GM12878 (cell line): ENCODE results near the gene SLC10A4.

Experiments used
- CBX5 ChIP-seq: sonication (generic); IDR thresholded peaks from 2 replicates; pipeline ENCODE4 v1.6.1; 2016; ENCODE audit warnings: low read depth, moderate library complexity, mild to moderate bottlenecking, inconsistent platforms
- CREM ChIP-seq: IDR thresholded peaks from 2 replicates; pipeline ENCODE4 v1.6.1; 2014; ENCODE audit warnings: antibody characterized with exemption, low read depth
- FOXM1 ChIP-seq: IDR thresholded peaks from 2 replicates; pipeline ENCODE4 v1.6.1; 2012; ENCODE audit warnings: low read depth, mild to moderate bottlenecking, inconsistent platforms, low read length, moderate library complexity
- HCFC1 ChIP-seq: fragments of 150-350 bp; IDR thresholded peaks from 2 replicates; pipeline ENCODE4 v1.6.1; 2014; ENCODE audit warnings: low read length
- POLR2A ChIP-seq: IDR thresholded peaks from 2 replicates; pipeline ENCODE4 v1.6.1; 2011; ENCODE audit warnings: low read depth, mild to moderate bottlenecking, low read length
- POLR2AphosphoS5 ChIP-seq: IDR thresholded peaks from 2 replicates; pipeline ENCODE4 v1.6.1; 2011; ENCODE audit warnings: mild to moderate bottlenecking, low read length, inconsistent platforms
- POU2F2 ChIP-seq: IDR thresholded peaks from 3 replicates; pipeline ENCODE4 v1.6.1; 2011; ENCODE audit warnings: low read depth, mild to moderate bottlenecking, low read length, borderline replicate concordance
- SPI1 ChIP-seq: IDR thresholded peaks from 2 replicates; pipeline ENCODE4 v1.6.1; 2011; ENCODE audit warnings: low read depth, mild to moderate bottlenecking, low read length, moderate library complexity, borderline replicate concordance; ENCODE audit not compliant: insufficient read depth
- STAT1 ChIP-seq: fragments of 450-650 bp; conservative IDR thresholded peaks from 2 replicates; pipeline ENCODE4 v1.6.1; 2014; ENCODE audit warnings: antibody characterized with exemption, mild to moderate bottlenecking
- TF ChIP-seq, protein P1 (sequence below): fragments of 450-650 bp; IDR thresholded peaks from 2 replicates; pipeline ENCODE4 v1.6.1; 2016; ENCODE audit warnings: mild to moderate bottlenecking
- TF ChIP-seq, protein P2 (sequence below), 3 experiments: IDR thresholded peaks in 2 of 3; conservative IDR thresholded peaks in 1 of 3; 2 replicates each; pipeline ENCODE4 v1.5.1; 2011; ENCODE audit warnings: low read depth in 3 of 3, low read length in 3 of 3, mild to moderate bottlenecking in 3 of 3, control low read depth in 2 of 3, moderate library complexity in 2 of 3, inconsistent platforms in 1 of 3, mixed read lengths in 1 of 3; ENCODE audit not compliant: control insufficient read depth in 2 of 3, insufficient read depth in 1 of 3; ENCODE audit errors: extremely low read depth in 1 of 3
- TF ChIP-seq, protein P3 (sequence below): fragments of 450-650 bp; IDR thresholded peaks from 2 replicates; pipeline ENCODE4 v1.6.1; 2017; ENCODE audit warnings: antibody characterized with exemption, mild to moderate bottlenecking, moderate library complexity
- TF ChIP-seq, protein P4 (sequence below): IDR thresholded peaks from 2 replicates; pipeline ENCODE4 v1.6.1; 2012; ENCODE audit warnings: mild to moderate bottlenecking, low read depth, low read length

DNA sequence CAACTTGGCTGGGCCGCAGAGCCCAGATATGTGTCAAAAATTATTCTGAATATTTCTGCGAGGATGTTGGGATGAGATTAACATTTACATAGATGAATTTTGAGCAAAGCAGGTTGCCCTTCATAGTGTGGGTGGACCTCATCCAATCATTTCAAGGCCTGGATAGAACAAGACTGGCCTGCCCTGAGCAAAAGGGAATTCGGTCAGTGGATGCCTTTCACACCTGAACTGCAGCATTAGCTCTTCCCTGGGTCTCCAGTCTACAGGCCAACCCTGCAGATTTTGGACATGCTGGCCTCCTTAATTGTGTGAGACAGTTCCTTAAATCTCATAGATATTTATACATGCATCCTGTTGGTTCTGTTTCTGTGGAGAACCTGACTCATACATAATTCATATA, 32.4 kb upstream of the SLC10A4 start:
- TF ChIP-seq, protein P1, sequence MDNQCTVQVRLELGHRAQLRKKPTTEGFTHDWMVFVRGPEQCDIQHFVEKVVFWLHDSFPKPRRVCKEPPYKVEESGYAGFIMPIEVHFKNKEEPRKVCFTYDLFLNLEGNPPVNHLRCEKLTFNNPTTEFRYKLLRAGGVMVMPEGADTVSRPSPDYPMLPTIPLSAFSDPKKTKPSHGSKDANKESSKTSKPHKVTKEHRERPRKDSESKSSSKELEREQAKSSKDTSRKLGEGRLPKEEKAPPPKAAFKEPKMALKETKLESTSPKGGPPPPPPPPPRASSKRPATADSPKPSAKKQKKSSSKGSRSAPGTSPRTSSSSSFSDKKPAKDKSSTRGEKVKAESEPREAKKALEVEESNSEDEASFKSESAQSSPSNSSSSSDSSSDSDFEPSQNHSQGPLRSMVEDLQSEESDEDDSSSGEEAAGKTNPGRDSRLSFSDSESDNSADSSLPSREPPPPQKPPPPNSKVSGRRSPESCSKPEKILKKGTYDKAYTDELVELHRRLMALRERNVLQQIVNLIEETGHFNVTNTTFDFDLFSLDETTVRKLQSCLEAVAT, result no peak
- TF ChIP-seq POLR2A (no peak), SPI1 (no peak), POU2F2 (no peak), CBX5 (no peak), HCFC1 (no peak), POLR2AphosphoS5 (no peak), STAT1 (no peak), CREM (no peak), FOXM1 (no peak)
- TF ChIP-seq, protein P2, sequence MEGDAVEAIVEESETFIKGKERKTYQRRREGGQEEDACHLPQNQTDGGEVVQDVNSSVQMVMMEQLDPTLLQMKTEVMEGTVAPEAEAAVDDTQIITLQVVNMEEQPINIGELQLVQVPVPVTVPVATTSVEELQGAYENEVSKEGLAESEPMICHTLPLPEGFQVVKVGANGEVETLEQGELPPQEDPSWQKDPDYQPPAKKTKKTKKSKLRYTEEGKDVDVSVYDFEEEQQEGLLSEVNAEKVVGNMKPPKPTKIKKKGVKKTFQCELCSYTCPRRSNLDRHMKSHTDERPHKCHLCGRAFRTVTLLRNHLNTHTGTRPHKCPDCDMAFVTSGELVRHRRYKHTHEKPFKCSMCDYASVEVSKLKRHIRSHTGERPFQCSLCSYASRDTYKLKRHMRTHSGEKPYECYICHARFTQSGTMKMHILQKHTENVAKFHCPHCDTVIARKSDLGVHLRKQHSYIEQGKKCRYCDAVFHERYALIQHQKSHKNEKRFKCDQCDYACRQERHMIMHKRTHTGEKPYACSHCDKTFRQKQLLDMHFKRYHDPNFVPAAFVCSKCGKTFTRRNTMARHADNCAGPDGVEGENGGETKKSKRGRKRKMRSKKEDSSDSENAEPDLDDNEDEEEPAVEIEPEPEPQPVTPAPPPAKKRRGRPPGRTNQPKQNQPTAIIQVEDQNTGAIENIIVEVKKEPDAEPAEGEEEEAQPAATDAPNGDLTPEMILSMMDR (IDR thresholded peaks at IDR 0.05 in 2 of 3, conservative IDR thresholded peaks at IDR 0.05 in 1 of 3; ENCODE audit: control insufficient read depth in 2 of 3, extremely low read depth in 1 of 3, insufficient read depth in 1 of 3, low read depth in 3 of 3, low read length in 3 of 3), result no peak
- TF ChIP-seq, protein P3, sequence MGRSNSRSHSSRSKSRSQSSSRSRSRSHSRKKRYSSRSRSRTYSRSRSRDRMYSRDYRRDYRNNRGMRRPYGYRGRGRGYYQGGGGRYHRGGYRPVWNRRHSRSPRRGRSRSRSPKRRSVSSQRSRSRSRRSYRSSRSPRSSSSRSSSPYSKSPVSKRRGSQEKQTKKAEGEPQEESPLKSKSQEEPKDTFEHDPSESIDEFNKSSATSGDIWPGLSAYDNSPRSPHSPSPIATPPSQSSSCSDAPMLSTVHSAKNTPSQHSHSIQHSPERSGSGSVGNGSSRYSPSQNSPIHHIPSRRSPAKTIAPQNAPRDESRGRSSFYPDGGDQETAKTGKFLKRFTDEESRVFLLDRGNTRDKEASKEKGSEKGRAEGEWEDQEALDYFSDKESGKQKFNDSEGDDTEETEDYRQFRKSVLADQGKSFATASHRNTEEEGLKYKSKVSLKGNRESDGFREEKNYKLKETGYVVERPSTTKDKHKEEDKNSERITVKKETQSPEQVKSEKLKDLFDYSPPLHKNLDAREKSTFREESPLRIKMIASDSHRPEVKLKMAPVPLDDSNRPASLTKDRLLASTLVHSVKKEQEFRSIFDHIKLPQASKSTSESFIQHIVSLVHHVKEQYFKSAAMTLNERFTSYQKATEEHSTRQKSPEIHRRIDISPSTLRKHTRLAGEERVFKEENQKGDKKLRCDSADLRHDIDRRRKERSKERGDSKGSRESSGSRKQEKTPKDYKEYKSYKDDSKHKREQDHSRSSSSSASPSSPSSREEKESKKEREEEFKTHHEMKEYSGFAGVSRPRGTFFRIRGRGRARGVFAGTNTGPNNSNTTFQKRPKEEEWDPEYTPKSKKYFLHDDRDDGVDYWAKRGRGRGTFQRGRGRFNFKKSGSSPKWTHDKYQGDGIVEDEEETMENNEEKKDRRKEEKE, result no peak
- TF ChIP-seq, protein P4, sequence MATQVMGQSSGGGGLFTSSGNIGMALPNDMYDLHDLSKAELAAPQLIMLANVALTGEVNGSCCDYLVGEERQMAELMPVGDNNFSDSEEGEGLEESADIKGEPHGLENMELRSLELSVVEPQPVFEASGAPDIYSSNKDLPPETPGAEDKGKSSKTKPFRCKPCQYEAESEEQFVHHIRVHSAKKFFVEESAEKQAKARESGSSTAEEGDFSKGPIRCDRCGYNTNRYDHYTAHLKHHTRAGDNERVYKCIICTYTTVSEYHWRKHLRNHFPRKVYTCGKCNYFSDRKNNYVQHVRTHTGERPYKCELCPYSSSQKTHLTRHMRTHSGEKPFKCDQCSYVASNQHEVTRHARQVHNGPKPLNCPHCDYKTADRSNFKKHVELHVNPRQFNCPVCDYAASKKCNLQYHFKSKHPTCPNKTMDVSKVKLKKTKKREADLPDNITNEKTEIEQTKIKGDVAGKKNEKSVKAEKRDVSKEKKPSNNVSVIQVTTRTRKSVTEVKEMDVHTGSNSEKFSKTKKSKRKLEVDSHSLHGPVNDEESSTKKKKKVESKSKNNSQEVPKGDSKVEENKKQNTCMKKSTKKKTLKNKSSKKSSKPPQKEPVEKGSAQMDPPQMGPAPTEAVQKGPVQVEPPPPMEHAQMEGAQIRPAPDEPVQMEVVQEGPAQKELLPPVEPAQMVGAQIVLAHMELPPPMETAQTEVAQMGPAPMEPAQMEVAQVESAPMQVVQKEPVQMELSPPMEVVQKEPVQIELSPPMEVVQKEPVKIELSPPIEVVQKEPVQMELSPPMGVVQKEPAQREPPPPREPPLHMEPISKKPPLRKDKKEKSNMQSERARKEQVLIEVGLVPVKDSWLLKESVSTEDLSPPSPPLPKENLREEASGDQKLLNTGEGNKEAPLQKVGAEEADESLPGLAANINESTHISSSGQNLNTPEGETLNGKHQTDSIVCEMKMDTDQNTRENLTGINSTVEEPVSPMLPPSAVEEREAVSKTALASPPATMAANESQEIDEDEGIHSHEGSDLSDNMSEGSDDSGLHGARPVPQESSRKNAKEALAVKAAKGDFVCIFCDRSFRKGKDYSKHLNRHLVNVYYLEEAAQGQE, result no peak
